Sciatic nerve (tissue), 2 donors: ENCODE results near the gene FN1. TPM values are rescaled to one million over a fixed set of nuclear protein-coding genes. Genes with fewer than 3 reads are reported as not detected.
"Not testable (repeated sequence)": the region's sequence is repeated elsewhere in the genome, so short reads cannot be mapped to it uniquely, and the experiment has no call there.

Experiments used
- ATAC-seq: fragments of 200-7000 bp; cut with Tn5 transposase; one replicate; pipeline ENCODE4 v1.9.1; 2020; ENCODE audit warnings: mild to moderate bottlenecking, moderate library complexity
- DNase-seq: peaks from one replicate; pipeline ENCODE4 v3.0.0-alpha.2; 2020; ENCODE audit warnings: low spot score
- intact Hi-C: fragments of 100-400 bp; cut with DNase I; formaldehyde crosslinking; loops from one replicate; pipeline ENCODE4 v1.14.2; 2022
- total RNA-seq: library from RNA; stranded (reverse); fragmentation: NEBNext Ultra II Directional; extraction: Animal tissue kit (Norgen Biotek cat#: 25700); gene quantifications from one replicate; pipeline ENCODE4 v1.2.1, GENCODE V29; 2021
- donor health status: DM: no; HTN: no; CAD: no.
- donor health status: DM: no; HTN: no; CAD: no.

FN1 gene
- total RNA-seq, 1 donor from 2014 or later, result 986 TPM

DNA sequence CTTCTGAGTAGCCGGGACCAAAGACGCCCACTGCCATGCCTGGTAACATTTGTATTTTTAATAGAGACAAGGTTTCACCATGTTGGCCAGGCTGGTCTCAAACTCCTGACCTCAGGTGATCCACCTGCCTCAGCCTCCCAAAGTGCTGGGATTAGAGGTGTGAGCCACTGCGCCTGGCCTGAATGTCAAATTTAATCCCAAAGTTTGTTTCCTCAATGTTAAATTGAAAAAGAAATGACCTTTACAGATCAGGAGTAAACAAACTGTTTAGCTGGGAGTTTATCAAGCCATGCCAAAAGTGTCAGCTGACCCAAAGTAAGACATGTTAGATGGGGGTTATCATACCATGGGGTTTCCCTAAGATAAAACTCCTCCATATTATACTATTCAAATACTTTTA lies 75.8 kb downstream of the FN1 start:
- intact Hi-C loops, ATAC-seq, DNase-seq: not testable (repeated sequence)

DNA sequence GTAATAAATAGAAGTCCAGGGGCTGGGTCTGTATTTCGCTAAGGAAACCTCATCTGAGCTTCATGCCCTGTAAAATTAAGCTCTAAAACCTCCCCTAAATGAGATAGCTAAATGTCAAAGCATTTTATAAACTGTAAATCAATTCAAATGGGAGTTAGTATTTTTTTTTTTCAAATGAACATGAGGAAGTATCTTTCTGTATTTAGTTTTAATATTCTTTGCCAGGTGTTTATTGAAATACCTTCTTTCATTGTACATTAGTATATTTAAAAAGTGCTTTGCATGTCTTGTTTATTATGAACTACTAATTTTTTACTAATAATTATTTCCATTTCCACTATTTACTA lies 76.3 kb downstream of the FN1 start:
- intact Hi-C loops, result no loop called here
- no peak for DNase-seq

DNA sequence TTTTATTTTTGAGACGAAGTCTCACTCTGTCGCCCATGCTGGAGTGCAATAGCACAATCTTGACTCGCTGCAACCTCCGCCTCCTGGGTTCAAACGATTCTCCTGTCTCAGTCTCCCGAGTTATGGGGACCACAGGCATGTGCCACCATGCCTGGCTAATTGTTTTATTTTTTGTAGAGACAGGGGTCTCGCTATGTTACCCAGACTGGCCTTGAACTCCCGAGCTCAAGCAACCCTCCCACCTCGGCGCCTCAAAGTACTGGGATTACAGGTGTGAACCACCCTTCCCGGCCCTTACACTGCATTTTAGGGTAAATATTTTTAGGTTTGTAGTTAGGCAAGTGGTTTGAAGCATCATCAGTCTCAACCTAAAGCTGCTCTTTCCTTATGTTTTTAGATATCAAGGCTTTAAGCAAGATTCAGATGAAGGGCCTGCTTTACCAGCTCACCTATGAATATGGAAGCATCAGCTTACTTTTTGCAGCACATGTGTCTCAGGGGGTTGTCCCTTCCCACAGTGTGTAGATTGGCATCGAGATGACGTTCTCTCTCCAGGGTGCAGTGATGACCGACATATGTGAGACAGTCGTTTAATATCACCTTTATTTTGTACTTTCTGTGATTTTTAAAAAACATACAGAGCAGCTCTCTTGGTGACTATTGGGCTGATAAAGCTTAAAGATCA lies 76.8 kb downstream of the FN1 start:
- no peak for DNase-seq
- intact Hi-C loops, result no loop called here
- no peak for ATAC-seq

More for the DNA sequence above, 76.3 kb downstream of the FN1 start:
- ATAC-seq, result no peak

DNA sequence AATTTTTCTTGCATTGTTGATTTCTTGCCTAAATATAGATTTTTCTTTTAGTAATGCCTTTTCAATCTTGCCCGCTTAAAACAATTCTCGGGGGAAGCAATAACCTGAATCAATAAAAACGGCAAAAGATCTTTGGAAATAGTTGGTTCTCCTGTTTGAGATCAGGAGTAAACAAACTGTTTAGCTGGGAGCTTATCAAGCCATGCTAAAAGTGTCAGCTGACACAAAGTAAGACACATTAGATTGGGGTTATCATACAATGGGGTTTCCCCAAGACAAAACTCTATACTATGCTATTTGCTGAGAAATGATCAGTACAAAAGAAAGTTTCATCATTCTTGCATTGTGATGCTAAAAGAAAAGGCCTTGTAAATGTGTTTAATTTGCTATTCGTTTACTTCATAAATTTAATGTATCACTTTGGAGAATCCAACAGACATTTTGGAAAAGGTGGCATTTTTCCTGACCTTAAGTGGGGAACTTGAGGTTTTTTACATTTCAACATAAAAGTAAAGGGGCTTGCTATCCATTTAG lies 77.5 kb downstream of the FN1 start:
- DNase-seq (no peak), ATAC-seq (no peak)
- intact Hi-C loops, result no loop called here

DNA sequence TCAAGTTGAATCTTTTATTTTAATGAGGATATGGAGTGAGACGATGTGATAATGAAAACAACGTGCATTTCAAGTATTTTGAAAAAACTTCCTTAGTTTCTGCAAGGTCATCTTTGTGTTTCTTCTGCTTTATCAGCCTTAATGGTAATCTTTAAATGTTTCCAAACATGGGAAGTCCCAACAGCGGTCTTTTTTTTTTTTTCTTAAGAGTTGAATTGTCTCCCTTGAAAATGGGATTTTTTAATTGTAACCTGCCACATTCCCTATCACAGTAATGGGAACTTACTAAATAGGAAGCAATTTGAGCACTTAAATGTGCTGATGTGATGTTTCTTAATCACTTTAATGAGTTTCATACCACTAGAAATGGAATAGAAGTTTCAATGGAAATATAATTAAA lies 78.2 kb downstream of the FN1 start:
- DNase-seq, result no peak
- intact Hi-C loops, result no loop called here
- no peak for ATAC-seq

GRCh38 chr2:215356948-215357461 lies 78.9 kb downstream of the FN1 start:
- intact Hi-C loops, result no loop called here
- no peak for DNase-seq
- ATAC-seq, result no peak

DNA sequence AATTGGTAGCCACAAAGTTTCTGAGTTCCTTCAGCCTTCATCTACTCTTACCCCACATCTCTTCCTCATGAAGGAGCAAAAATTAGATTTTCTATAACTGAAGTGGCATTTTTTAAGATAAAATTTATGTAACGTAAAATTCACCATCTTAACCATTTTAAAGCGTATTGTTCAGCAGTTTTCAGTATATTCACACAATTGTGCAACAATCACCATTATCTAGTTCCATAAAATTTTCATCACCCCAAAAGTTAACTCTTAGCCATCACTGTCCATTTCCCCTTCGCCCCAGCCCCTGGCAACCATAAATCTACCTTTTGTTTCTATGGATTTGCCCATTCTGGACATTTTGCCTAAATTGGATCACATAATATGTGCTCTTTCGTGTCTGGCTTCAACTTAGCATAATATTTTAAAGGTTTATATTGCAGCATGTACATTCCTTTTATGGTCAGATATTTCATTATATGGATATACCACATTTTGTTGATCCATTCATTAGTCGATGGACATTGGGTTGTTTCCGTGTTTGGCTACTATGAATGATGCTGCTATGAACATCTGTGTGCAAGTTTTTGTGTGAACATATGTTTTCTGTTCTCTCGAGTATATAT lies 79.4 kb downstream of the FN1 start:
- ATAC-seq (no peak), DNase-seq (no peak)
- intact Hi-C loops, result no loop called here

- ATAC-seq (no peak), DNase-seq (no peak)
- intact Hi-C loops, result no loop called here
Observed at GRCh38 chr2:215355801-215356200, 80.1 kb downstream of the FN1 start.

DNA sequence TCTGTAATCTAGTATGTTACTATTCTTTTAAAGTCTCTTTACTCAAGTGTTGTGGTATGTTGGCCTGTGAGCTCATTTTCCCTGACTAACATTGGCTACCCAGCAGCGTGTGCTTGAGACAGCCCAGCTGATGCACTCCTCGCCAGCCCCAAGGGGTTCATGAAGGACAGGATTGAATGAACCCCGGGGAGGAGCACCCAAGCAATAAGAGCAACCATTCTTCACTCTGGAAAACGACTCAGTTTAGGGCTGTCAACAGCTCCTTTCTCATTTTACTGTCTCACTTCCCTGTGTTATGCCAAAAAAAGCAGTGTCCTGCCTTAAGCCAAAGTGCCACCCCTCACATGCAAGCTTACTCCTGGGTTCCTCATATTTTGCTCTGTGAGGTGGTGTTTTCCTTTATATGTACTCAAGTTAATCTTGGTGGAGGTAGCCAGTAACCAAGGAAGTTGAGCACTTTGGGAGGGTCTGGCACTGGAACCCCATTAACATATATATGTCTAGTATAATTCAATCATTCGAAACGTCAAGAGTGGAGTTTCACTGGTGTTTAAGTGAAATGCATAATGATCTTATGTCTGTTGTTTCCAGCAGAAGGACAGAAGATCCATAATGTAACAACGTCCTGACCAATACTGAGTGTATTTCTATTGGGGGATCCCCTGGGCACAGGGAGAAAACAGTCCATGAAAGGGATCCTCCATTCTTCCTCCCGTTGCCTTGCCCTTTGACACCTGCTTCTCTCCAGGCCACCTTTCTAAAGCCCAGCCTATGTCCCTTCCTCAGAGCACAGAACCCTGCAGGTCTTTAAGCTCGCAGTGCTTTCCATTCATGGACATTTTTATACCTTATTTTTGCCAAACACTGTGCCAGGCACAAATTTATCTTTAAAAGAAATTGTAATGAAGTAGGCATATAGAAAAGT lies 80.8 kb downstream of the FN1 start:
- DNase-seq (no peak), ATAC-seq (no peak)
- intact Hi-C loops, result no loop called here

DNA sequence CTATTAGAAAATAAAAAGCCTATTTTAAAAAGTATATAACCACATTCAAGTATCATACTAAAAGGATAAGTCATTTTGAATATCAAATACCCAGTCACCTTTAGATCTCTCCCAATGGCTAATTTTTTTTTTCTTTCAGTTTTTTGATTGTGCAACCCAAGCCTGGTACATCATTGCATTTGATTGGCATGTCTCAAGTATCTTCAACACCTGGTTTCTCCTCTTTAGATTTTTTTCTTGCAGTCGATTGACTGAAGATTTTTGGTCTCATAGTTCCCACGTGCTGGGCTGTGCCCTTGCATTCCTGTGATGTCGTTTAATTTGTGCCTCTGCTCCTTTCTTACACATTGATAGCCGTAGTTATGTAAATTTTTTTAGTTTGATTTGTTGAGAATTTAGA lies 83.3 kb downstream of the FN1 start:
- no peak for DNase-seq
- no peak for ATAC-seq
- intact Hi-C loops, result no loop called here

DNA sequence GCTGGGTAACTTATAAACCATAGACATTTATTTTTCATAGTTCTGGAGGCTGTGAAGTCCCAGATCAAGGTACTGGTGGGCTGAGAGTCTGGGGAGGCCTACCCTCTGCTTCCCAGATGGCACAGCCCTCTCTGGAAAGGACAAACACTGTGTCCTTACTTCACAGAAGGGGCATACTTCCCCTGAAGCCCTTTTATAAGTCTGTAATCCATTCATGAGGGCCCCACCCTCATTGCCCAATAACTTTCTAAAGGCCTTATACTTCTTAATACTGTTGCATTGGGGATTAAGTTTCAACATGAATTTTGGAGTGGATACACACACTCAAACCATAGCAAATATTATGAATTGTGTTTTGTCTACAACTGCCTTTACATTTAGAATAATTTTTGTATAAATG lies 88.0 kb downstream of the FN1 start:
- DNase-seq, result no peak
- no peak for ATAC-seq
- intact Hi-C loops, result no loop called here

GRCh38 chr2:215338883-215339679 lies 96.8 kb downstream of the FN1 start:
- ATAC-seq (no peak), DNase-seq (no peak)
- intact Hi-C loops, result no loop called here

DNA sequence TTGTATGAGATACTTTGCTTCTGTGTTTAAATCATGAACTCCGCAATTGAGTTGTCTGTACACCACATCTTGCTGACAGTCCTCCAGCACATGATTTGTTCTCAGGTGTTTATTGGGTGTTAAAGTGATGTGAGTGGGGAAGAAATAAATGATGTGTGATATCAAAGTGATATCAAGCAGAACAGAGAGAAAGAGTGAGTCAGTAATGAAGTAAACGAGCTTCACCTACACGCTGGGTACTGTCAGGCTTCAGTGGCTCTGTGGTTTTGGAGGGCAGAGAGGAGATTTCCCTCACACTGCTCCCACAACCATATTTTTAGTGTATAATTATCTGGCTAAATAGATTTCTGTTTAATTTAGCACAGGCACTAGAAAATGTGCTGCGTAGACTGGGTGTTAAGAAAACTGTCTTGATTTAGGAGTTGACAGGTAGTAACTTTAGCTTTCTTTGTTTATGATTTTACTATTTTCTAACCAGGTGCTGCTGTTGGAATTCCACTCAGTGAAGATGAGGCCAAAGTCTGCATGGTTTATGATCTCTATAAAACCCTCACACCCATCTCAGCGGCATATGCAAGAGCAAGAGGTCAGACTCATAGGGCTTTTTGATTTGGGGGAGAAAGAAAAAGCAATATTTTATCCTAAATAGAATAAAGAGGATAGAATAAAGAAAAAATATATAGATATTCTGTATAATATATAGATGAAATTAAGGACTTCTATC lies 102.8 kb downstream of the FN1 start:
- ATAC-seq (no peak), DNase-seq (no peak)
- intact Hi-C loops, result no loop called here

- DNase-seq, result no peak
- intact Hi-C loops, result no loop called here
- no peak for ATAC-seq
Observed at GRCh38 chr2:215328066-215328465, 107.8 kb downstream of the FN1 start.

DNA sequence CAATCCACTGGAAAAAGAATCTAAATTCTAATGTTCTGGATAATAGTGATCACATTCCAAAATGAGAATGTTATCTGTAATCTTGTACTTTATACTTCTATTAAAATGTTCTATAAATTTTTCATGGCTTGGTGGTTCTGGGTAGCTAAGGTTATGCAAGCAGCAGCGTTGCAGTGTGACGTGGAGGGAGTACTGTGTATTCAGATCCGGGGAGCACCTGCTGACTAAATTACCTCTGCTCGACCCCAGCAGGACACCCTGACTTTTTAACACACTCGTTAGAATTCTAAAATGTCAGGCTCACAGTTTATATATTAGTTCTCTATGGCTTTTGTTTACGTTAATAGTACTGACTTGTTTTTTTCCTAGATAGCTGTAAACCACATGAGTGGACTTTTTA lies 111.1 kb downstream of the FN1 start:
- ATAC-seq (peak; percentile 52), DNase-seq (no peak)
- intact Hi-C loops, result no loop called here

- no peak for ATAC-seq
- intact Hi-C loops, result no loop called here
- DNase-seq, result no peak
Observed at GRCh38 chr2:215320679-215321078, 115.2 kb downstream of the FN1 start.

- intact Hi-C loops, result no loop called here
- no peak for ATAC-seq
- DNase-seq, result no peak
Observed at GRCh38 chr2:215320102-215320501, 115.8 kb downstream of the FN1 start.

DNA sequence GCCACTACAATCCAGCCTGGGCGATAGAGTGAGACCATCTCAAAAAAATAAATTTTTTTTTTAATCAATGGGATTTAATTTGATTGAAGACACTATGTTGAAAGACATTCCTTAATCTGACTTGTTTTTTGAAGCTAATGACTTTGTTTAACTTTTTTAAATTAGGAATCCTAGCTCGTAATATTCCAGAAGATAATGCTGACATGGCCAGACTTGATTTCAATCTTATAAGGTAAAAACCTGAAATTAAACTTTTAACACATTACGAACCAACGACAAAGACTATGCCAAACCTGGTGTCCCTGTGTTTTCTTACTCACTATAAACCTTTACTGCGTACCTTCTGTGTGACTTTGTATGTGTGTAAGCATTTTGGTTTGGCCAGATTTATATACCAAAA lies 116.4 kb downstream of the FN1 start:
- intact Hi-C loops, result no loop called here
- ATAC-seq, result no peak
- DNase-seq, result no peak
